ENCODE data around the gene BCL2L14. TPM values are rescaled to one million over a fixed set of nuclear protein-coding genes. Genes with fewer than 3 reads are reported as not detected.

The BCL2L14 gene
- total and polyA plus RNA-seq, 2 of the 13 experiments (the other 11 are each of a cell fraction or from before 2014, with no cell fraction given), result 0.11 TPM; not detected in 1

DNA sequence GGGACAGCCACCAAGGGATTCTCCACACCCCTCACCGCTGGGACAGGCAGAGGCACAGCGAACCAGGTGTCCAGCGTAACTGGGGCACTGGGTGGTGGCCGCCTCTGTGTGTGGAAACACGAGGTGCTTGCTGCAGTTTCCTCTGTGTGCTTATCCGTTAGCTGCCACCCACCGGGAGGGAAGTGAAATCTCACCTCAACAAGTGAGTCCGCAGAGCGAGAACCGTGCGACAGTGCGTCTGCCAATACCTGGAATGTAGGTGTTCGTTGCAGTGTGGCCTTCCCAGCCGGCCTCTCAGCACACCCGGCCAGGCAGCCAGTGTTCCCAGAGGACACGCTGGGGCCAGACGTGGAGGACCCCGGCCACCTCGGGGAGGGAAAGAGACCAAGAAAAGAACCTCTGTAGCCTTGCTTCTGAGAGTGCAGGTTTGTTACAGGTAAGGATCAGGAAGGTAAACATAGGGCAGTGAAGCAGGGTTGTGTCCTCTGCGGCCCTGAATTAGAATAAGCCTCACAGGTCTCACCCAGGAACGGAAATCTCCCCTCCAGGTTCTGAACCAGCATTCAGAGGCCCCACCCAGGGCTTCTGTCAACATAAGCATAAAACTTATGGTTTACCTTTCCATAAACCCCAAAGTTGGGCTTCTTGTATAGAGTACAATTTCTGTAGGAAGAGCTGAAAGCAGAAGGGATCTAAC, 1.5 kb downstream of the BCL2L14 start (continued):
- TF ChIP-seq ZBTB34 (CRISPR knock-in tag; IDR thresholded peaks at IDR 0.05), result no peak
- TF ChIP-seq, protein P1, sequence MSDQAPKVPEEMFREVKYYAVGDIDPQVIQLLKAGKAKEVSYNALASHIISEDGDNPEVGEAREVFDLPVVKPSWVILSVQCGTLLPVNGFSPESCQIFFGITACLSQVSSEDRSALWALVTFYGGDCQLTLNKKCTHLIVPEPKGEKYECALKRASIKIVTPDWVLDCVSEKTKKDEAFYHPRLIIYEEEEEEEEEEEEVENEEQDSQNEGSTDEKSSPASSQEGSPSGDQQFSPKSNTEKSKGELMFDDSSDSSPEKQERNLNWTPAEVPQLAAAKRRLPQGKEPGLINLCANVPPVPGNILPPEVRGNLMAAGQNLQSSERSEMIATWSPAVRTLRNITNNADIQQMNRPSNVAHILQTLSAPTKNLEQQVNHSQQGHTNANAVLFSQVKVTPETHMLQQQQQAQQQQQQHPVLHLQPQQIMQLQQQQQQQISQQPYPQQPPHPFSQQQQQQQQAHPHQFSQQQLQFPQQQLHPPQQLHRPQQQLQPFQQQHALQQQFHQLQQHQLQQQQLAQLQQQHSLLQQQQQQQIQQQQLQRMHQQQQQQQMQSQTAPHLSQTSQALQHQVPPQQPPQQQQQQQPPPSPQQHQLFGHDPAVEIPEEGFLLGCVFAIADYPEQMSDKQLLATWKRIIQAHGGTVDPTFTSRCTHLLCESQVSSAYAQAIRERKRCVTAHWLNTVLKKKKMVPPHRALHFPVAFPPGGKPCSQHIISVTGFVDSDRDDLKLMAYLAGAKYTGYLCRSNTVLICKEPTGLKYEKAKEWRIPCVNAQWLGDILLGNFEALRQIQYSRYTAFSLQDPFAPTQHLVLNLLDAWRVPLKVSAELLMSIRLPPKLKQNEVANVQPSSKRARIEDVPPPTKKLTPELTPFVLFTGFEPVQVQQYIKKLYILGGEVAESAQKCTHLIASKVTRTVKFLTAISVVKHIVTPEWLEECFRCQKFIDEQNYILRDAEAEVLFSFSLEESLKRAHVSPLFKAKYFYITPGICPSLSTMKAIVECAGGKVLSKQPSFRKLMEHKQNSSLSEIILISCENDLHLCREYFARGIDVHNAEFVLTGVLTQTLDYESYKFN (CRISPR knock-in tag; conservative IDR thresholded peaks at IDR 0.05), result no peak
- TF ChIP-seq SMAD3 (CRISPR knock-in tag; IDR thresholded peaks at IDR 0.05), result no peak
- TF ChIP-seq KMT2B (CRISPR knock-in tag; IDR thresholded peaks at IDR 0.05), result no peak
- TF ChIP-seq FOXC1 (CRISPR knock-in tag; IDR thresholded peaks at IDR 0.05; ENCODE audit: borderline replicate concordance), result no peak
- TF ChIP-seq, protein P2, sequence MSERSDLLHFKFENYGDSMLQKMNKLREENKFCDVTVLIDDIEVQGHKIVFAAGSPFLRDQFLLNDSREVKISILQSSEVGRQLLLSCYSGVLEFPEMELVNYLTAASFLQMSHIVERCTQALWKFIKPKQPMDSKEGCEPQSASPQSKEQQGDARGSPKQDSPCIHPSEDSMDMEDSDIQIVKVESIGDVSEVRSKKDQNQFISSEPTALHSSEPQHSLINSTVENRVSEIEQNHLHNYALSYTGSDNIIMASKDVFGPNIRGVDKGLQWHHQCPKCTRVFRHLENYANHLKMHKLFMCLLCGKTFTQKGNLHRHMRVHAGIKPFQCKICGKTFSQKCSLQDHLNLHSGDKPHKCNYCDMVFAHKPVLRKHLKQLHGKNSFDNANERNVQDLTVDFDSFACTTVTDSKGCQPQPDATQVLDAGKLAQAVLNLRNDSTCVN (CRISPR knock-in tag; IDR thresholded peaks at IDR 0.05; ENCODE audit: borderline replicate concordance), result no peak
- no peak for TF ChIP-seq CREBL2 (CRISPR knock-in tag; IDR thresholded peaks at IDR 0.05; ENCODE audit: borderline replicate concordance)
- TF ChIP-seq ZNF839 (CRISPR knock-in tag; IDR thresholded peaks at IDR 0.05; ENCODE audit: borderline replicate concordance), result no peak
- no peak for TF ChIP-seq ZNF20 (CRISPR knock-in tag; IDR thresholded peaks at IDR 0.05)
- TF ChIP-seq SALL1 (CRISPR knock-in tag; IDR thresholded peaks at IDR 0.05), result peak; percentile 46; the same call in 1 of the 2 replicates
- no peak for TF ChIP-seq KLF6 (CRISPR knock-in tag; IDR thresholded peaks at IDR 0.05)
- peak; percentile 14; the same call in 1 of the 2 replicates for TF ChIP-seq HDAC2 (CRISPR knock-in tag; IDR thresholded peaks at IDR 0.05)
- TF ChIP-seq TARDBP (CRISPR knock-in tag; IDR thresholded peaks at IDR 0.05), result no peak
- 0 out of 2 replicates have a peak, but pooled peaks have one; percentile 41 for TF ChIP-seq ZNF451 (CRISPR knock-in tag; IDR thresholded peaks at IDR 0.05)
- no peak for TF ChIP-seq ERF (CRISPR knock-in tag; IDR thresholded peaks at IDR 0.05)
- TF ChIP-seq ZNF790 (CRISPR knock-in tag; IDR thresholded peaks at IDR 0.05; ENCODE audit: borderline replicate concordance), result no peak
- no peak for TF ChIP-seq ZNF841 (CRISPR knock-in tag; IDR thresholded peaks at IDR 0.05; ENCODE audit: borderline replicate concordance)
- no peak for TF ChIP-seq ELF4 (CRISPR knock-in tag; IDR thresholded peaks at IDR 0.05; ENCODE audit: borderline replicate concordance)
- TF ChIP-seq ZFAT (CRISPR knock-in tag; conservative IDR thresholded peaks at IDR 0.05), result no peak
- no peak for TF ChIP-seq ZNF614 (CRISPR knock-in tag; IDR thresholded peaks at IDR 0.05; ENCODE audit: borderline replicate concordance)
- TF ChIP-seq ZNF362 (CRISPR knock-in tag; IDR thresholded peaks at IDR 0.05; ENCODE audit: borderline replicate concordance), result no peak
- no peak for TF ChIP-seq RXRA (CRISPR knock-in tag; IDR thresholded peaks at IDR 0.05)
- TF ChIP-seq ATRX (CRISPR knock-in tag; IDR thresholded peaks at IDR 0.05; ENCODE audit: borderline replicate concordance), result no peak
